GM12874 (cell line): ENCODE data around the gene ERRFI1.

Experiments
- TF ChIP-seq, protein P1 (sequence below): IDR thresholded peaks from 2 replicates; pipeline ENCODE4 v1.5.1; 2011; ENCODE audit warnings: low read depth, mild to moderate bottlenecking, control low read depth, low read length, moderate library complexity; ENCODE audit not compliant: insufficient read depth

Gene ERRFI1

DNA sequence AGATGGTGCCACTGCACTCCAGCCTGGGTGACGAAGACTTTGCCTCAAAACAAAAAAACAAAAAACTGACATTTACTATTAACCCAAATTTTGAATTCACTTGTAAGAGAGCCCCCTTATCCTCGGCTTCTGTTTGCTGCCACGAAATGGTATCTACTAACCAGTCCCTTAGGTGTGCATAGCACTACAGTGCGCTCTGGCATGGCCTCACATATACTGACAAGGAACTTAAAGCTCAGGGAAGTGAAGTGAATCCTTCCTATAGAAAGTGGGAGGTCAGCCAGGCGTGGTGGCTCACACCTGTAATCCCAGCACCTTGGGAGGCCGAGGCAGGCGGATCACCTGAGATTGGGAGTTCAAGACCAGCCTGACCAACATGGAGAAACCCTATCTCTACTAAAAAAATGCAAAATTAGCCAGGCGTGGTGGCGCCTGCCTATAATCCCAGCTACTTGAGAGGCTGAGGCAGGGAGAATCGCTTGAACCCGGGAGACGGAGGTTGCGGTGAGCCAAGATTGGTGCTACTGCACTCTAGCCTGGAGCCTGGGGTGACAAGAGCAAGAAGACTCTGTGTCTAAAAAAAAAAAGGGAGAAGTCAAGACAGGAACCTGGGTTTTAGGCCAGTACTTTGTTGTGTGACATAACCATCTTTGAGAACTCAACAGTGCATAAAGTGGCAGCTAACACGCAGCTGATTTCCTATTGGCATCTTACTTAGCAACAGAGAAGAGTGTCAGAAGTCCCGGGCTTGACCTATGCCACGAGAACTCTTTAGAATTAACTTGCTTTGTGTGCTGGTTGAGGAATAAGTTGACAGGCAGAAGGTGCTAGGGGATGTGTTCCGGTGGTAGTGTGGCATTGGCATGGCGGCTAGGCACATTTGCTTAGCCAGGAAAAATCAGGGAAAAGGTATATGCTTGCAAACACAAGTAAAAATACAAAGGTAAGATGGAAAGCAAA, 16.8 kb downstream of the ERRFI1 start:
- TF ChIP-seq, protein P1, sequence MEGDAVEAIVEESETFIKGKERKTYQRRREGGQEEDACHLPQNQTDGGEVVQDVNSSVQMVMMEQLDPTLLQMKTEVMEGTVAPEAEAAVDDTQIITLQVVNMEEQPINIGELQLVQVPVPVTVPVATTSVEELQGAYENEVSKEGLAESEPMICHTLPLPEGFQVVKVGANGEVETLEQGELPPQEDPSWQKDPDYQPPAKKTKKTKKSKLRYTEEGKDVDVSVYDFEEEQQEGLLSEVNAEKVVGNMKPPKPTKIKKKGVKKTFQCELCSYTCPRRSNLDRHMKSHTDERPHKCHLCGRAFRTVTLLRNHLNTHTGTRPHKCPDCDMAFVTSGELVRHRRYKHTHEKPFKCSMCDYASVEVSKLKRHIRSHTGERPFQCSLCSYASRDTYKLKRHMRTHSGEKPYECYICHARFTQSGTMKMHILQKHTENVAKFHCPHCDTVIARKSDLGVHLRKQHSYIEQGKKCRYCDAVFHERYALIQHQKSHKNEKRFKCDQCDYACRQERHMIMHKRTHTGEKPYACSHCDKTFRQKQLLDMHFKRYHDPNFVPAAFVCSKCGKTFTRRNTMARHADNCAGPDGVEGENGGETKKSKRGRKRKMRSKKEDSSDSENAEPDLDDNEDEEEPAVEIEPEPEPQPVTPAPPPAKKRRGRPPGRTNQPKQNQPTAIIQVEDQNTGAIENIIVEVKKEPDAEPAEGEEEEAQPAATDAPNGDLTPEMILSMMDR: no peak

DNA sequence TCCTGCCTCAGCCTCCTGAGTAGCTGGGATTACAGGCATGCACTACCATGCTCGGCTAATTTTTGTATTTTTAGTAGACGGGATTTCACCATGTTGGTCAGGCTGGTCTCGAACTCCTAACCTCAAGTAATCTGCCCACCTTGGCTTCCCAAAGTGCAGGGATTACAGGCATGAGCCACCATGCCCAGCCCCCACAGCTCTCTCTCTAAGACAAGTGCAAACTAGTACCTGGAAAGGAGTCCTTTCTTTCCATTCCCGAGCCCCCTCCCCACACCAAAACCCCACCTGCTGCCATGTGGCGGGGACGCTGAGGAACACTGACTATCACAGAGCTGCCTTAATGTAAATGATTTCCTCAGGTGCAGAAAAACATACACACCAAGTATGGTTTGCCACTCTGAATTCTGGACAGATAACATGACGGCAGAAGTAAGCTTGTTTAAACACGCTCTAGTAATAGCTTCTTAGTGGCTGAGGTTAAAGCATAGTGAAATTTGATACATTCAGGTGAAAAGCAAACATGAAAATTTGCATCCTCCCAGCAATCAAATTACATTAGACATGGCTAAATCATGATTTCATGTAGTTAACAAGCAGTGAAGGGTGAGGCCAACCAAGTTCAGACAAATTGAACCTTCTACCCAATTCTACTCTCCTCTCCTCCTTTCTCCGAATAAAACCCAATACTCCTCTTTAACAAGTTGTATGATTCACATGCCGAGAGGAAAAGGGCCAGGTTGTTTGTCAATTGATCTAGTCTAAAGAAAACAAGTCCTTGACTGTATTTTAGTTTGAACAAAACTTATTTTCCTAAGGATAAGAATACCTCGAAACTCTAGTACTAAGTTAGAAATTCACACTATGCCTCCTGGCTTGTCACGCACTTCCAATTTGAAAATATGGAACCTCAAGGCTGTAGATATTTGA, 19.8 kb downstream of the ERRFI1 start:
- TF ChIP-seq, protein P1: no peak

DNA sequence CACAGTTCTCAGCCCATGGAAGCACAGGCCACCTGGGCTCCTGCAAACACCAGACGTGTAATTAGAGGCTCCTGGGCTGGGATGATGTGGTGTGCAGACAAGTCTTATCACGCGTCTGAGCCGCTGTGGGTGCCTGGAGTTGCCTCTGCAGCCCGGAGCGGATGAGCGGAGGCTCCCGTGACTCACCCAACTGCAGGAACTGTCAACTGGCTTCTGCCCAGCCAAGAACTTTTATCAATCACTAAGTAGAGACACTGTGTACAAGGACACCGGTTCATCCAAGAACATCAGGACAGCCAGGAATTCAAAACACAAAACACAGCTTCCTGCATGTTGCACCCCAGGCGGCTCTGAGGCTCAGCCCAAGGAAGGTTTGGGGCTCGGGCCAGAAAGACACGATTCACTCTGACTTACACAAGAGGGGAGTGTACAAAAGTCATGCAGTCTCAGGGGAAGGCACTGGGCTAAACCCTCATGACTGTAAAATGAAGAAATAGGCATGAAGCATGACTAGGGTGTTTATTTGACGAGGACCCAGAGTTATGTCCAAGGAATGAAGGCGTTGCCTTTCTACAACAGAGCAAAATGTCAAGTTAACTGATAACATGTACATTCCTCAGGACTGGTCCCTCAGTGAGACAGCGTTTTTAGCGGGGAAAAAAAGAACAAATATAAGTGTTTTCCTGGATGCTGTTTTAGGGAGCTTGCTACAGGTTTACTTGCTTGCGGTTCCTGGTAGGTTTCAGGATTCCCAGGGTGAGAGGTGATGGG, 21.1 kb downstream of the ERRFI1 start:
- TF ChIP-seq, protein P1: no peak

DNA sequence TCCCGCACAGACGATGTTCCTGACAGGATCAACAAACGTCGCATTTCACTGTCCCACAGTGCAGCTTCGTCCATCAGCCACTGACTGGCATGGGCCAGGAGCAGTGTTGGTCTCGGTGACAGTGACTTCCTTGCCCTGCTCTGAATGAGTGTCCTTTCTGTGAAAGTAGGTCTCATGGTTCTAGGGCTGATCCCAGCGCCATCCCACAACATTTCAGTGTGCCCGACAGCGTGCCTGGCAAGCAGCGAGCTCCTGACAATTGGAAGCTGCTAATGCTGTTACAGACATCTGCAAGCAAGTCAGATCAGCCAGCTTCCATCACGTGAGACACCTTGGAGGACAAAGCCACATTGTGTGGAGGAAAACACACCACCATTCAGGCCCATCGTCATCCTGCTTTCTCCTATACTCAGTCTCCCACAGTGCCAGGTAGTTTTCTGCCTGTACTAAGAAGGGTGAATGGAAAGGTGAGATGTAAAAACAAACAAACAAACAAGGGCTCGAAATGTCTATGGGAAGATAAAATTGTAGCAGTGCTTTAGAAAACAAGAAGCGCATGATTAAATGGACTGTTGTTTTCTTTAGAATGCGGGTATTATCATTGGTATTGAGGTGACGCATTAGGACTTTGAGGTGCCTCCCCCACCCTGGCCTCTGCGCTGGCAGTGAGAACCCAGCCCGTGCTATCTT, 21.9 kb downstream of the ERRFI1 start:
- TF ChIP-seq, protein P1: no peak

DNA sequence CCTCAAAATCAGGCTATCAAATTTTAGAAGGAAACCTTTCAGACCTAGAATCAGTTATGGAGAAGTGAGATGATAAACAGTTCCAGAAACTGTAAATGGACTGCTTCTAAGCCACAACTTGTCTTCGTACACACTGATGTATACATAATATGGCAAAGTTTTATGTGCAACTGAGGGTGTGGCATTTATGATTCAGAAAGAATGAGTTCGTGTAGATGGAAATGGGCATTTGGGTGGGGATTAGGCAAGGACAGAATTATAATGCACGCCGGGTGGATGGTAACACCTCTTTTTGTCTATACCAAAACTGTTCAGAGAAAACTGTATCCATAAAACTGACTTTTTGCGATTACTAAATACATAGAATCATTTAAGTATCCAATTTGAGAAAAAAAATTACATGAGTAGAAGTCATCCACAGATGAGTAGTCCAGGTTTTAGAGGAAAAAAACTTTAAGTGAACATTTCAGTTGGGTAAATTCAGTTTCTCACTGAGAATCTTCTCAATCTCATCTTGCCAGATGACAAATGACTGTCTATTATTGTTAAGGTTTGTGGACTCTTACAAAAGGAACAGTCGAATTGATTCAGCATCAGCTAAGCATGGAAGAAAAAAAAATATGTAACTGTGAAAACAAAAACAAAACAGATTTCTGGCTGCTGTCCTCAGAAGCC, 22.5 kb downstream of the ERRFI1 start:
- TF ChIP-seq, protein P1: no peak

DNA sequence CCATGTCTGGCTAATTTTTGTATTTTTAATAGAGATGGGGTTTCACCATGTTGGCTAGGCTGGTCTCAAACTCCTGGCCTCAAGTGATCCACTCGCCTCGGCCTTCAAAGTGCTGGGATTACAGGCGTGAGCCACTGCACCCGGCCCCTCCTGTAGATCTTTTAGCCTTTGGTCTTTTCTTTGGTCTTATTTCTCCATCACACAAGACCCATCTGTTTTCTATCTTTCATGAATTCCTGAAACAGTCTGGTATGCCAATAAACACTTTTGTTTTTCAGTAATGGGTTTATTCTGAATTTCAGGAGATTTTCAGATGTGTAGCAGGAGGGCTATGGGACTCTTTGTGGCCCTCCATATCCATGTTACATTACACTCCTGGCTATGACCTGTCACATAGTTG, 23.2 kb downstream of the ERRFI1 start:
- TF ChIP-seq, protein P1: no peak
